ENCODE data around the gene NOMO2.
"Not testable (repeated sequence)": the region's sequence is repeated elsewhere in the genome, so short reads cannot be mapped to it uniquely, and the experiment has no call there.

- TF ChIP-seq CTCF (IDR thresholded peaks at IDR 0.05; ENCODE audit: borderline replicate concordance, extremely low read depth, low read length, poor library complexity, severe bottlenecking); EZH2 (IDR thresholded peaks at IDR 0.05; ENCODE audit: borderline replicate concordance, low read depth, low read length, severe bottlenecking): not testable (repeated sequence)
These were observed 40.3 kb downstream of the NOMO2 start for GRCh38 chr16:18521445-18522181.

Data from DND-41 (cell line).